ENCODE measurements around the gene SCP2. TPM values are rescaled to one million over a fixed set of nuclear protein-coding genes. Genes with fewer than 3 reads are reported as not detected.

SCP2 gene
- polyA plus RNA-seq, 2 donors, result 112 to 158 TPM

DNA sequence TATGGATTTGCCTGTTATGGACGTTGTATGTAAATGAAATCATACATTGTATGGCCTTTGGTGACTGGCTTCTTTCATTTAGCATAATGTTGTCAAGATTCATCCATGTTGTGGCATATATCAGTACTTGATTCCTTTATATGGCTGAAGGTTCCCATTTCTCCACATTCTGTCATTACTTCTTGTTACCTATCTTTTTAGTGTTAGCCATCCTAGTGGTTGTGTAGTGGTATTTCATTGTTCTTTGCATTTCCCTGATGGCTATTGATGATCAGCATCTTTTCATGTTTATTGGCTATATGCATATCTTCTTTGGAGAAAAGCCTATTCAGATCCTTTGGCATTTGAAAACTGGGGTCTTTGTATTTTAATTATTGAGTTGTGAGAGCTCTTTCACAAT is 95.1 kb downstream of the SCP2 start:
- Histone ChIP-seq H3K9me3 (ENCODE audit: control insufficient read depth in 2 of 2, insufficient read depth in 1 of 2, low read depth in 1 of 2, low read length in 1 of 2) (no peaks in the 10 kb centered on the region), H3K4me1 (ENCODE audit: control insufficient read depth in 2 of 2, insufficient read depth in 2 of 2, low read length in 1 of 2) (no peaks in the 10 kb centered on the region), H3K27ac (ENCODE audit: low read depth in 2 of 2, low read length in 1 of 2) (no peak overlapping the region), H3K27me3 (ENCODE audit: control insufficient read depth in 1 of 2, insufficient read depth in 2 of 2, low read length in 2 of 2) (no peaks in the 10 kb centered on the region), H3K36me3 (ENCODE audit: control insufficient read depth in 2 of 2, insufficient read depth in 2 of 2, low read length in 1 of 2) (no peaks in the 10 kb centered on the region), H3K4me3 (ENCODE audit: low read depth in 1 of 2, low read length in 2 of 2) (no peak overlapping the region)
- WGBS, 2 donors, result 92 to 93% methylated on average over 1 of the region's 1 CpG

- H3K4me3 ChIP-seq (ENCODE audit: low read depth in 1 of 2, low read length in 2 of 2), result no peak overlapping the region
- H3K9me3 ChIP-seq (ENCODE audit: control insufficient read depth in 2 of 2, insufficient read depth in 1 of 2, low read depth in 1 of 2, low read length in 1 of 2), result no peaks in the 10 kb centered on the region
- no peaks in the 10 kb centered on the region for H3K4me1 ChIP-seq (ENCODE audit: control insufficient read depth in 2 of 2, insufficient read depth in 2 of 2, low read length in 1 of 2)
- no peaks in the 10 kb centered on the region for H3K27me3 ChIP-seq (ENCODE audit: control insufficient read depth in 1 of 2, insufficient read depth in 2 of 2, low read length in 2 of 2)
- 83 to 84% methylated on average over 3 of the region's 3 CpGs for WGBS, 2 donors
- H3K36me3 ChIP-seq (ENCODE audit: control insufficient read depth in 2 of 2, insufficient read depth in 2 of 2, low read length in 1 of 2), result no peaks in the 10 kb centered on the region
- H3K27ac ChIP-seq (ENCODE audit: low read depth in 2 of 2, low read length in 1 of 2), result no peak overlapping the region
Measured at GRCh38 chr1:53023546-53023945, 96.5 kb downstream of the SCP2 start.

DNA sequence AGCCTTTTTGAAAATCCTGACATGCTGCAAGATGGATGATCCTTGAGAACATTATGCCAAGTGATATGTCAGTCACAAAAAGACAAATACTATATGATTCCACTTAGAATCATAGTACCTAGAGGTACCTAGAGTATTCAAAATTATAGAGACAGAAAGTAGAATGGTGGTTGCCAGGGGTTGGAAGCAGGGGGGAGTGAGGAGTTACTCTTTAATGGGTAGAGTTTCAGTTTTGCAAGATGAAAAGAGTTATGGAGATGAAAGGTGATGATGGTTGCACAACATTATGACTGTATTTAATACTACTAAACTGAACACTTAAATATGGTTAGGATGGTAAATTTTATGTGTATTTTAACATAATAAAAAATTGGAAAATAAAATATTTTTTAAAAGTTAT is 97.0 kb downstream of the SCP2 start:
- no peak overlapping the region for H3K27ac ChIP-seq (ENCODE audit: low read depth in 2 of 2, low read length in 1 of 2)
- H3K4me1 ChIP-seq (ENCODE audit: control insufficient read depth in 2 of 2, insufficient read depth in 2 of 2, low read length in 1 of 2), result no peaks in the 10 kb centered on the region

DNA sequence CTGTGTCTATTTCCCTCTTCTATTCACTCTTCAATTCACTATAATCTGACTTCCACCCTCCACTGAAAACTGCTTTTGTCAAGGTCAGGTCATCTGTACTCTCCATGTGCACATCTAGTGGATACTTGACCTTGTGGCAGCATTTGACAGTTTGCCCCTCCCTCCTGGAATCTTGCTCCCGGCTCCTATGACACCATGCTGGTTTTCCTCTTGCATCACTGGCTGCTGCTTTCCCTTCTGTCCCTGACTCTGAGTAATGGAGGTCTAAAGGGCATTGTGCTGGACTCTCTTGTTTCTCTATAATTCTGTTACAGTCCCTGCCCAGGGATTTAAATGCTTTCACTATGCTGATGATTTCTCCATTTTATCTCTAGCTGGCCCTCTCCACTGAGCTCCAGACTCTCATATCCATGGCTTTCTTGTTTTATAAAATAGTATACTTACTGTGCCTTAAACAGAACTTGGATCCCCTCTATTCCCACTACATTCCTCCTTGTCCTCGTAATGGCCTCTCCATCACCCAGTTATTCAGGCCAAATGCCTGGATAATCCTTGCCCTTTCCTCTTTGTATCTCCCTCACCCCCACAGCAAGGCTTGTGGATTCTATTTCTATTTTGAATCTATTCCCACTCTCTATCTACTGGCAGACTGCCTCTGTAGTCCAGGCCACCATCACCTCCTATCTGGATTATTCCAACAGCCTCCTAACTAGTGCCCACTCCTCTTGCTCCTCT is 98.1 kb downstream of the SCP2 start:
- Histone ChIP-seq H3K9me3 (ENCODE audit: control insufficient read depth in 2 of 2, insufficient read depth in 1 of 2, low read depth in 1 of 2, low read length in 1 of 2) (no peaks in the 10 kb centered on the region), H3K27me3 (ENCODE audit: control insufficient read depth in 1 of 2, insufficient read depth in 2 of 2, low read length in 2 of 2) (no peaks in the 10 kb centered on the region), H3K36me3 (ENCODE audit: control insufficient read depth in 2 of 2, insufficient read depth in 2 of 2, low read length in 1 of 2) (peaks cover 0 to 4% of the 10 kb centered on the region in 2 donors), H3K27ac (ENCODE audit: low read depth in 2 of 2, low read length in 1 of 2) (no peak overlapping the region), H3K4me3 (ENCODE audit: low read depth in 1 of 2, low read length in 2 of 2) (no peak overlapping the region), H3K4me1 (ENCODE audit: control insufficient read depth in 2 of 2, insufficient read depth in 2 of 2, low read length in 1 of 2) (no peaks in the 10 kb centered on the region)
- 62 to 72% methylated on average over 2 of the region's 2 CpGs for WGBS, 2 donors

More for the DNA sequence above, 97.0 kb downstream of the SCP2 start:
- H3K36me3 ChIP-seq (ENCODE audit: control insufficient read depth in 2 of 2, insufficient read depth in 2 of 2, low read length in 1 of 2), result no peaks in the 10 kb centered on the region
- no peak overlapping the region for H3K4me3 ChIP-seq (ENCODE audit: low read depth in 1 of 2, low read length in 2 of 2)
- no peaks in the 10 kb centered on the region for H3K9me3 ChIP-seq (ENCODE audit: control insufficient read depth in 2 of 2, insufficient read depth in 1 of 2, low read depth in 1 of 2, low read length in 1 of 2)
- H3K27me3 ChIP-seq (ENCODE audit: control insufficient read depth in 1 of 2, insufficient read depth in 2 of 2, low read length in 2 of 2), result no peaks in the 10 kb centered on the region

- H3K4me3 ChIP-seq (ENCODE audit: low read depth in 1 of 2, low read length in 2 of 2), result no peak overlapping the region
- no peaks in the 10 kb centered on the region for H3K4me1 ChIP-seq (ENCODE audit: control insufficient read depth in 2 of 2, insufficient read depth in 2 of 2, low read length in 1 of 2)
- H3K36me3 ChIP-seq (ENCODE audit: control insufficient read depth in 2 of 2, insufficient read depth in 2 of 2, low read length in 1 of 2), result peaks cover 0 to 4% of the 10 kb centered on the region in 2 donors
- no peak overlapping the region for H3K27ac ChIP-seq (ENCODE audit: low read depth in 2 of 2, low read length in 1 of 2)
- 78 to 82% methylated on average over 2 of the region's 2 CpGs for WGBS, 2 donors
- H3K9me3 ChIP-seq (ENCODE audit: control insufficient read depth in 2 of 2, insufficient read depth in 1 of 2, low read depth in 1 of 2, low read length in 1 of 2), result no peaks in the 10 kb centered on the region
- no peaks in the 10 kb centered on the region for H3K27me3 ChIP-seq (ENCODE audit: control insufficient read depth in 1 of 2, insufficient read depth in 2 of 2, low read length in 2 of 2)
Measured at GRCh38 chr1:53025769-53026112, 98.7 kb downstream of the SCP2 start.

GRCh38 chr1:53026254-53026653 is 99.2 kb downstream of the SCP2 start:
- Histone ChIP-seq H3K27ac (ENCODE audit: low read depth in 2 of 2, low read length in 1 of 2) (no peak overlapping the region), H3K4me1 (ENCODE audit: control insufficient read depth in 2 of 2, insufficient read depth in 2 of 2, low read length in 1 of 2) (no peaks in the 10 kb centered on the region), H3K9me3 (ENCODE audit: control insufficient read depth in 2 of 2, insufficient read depth in 1 of 2, low read depth in 1 of 2, low read length in 1 of 2) (no peaks in the 10 kb centered on the region), H3K36me3 (ENCODE audit: control insufficient read depth in 2 of 2, insufficient read depth in 2 of 2, low read length in 1 of 2) (peaks cover 0 to 4% of the 10 kb centered on the region in 2 donors), H3K4me3 (ENCODE audit: low read depth in 1 of 2, low read length in 2 of 2) (no peak overlapping the region), H3K27me3 (ENCODE audit: control insufficient read depth in 1 of 2, insufficient read depth in 2 of 2, low read length in 2 of 2) (no peaks in the 10 kb centered on the region)
- WGBS, 2 donors, result 70 to 72% methylated on average over 2 of the region's 2 CpGs

GRCh38 chr1:53031732-53032131 is 104.7 kb downstream of the SCP2 start:
- 63 to 81% methylated on average over 1 of the region's 1 CpG for WGBS, 2 donors
- no peaks in the 10 kb centered on the region for H3K9me3 ChIP-seq (ENCODE audit: control insufficient read depth in 2 of 2, insufficient read depth in 1 of 2, low read depth in 1 of 2, low read length in 1 of 2)
- H3K27ac ChIP-seq (ENCODE audit: low read depth in 2 of 2, low read length in 1 of 2), result no peak overlapping the region
- H3K4me1 ChIP-seq (ENCODE audit: control insufficient read depth in 2 of 2, insufficient read depth in 2 of 2, low read length in 1 of 2), result no peaks in the 10 kb centered on the region
- no peak overlapping the region for H3K4me3 ChIP-seq (ENCODE audit: low read depth in 1 of 2, low read length in 2 of 2)
- peaks cover 0 to 8% of the 10 kb centered on the region in 2 donors for H3K36me3 ChIP-seq (ENCODE audit: control insufficient read depth in 2 of 2, insufficient read depth in 2 of 2, low read length in 1 of 2)
- no peaks in the 10 kb centered on the region for H3K27me3 ChIP-seq (ENCODE audit: control insufficient read depth in 1 of 2, insufficient read depth in 2 of 2, low read length in 2 of 2)

GRCh38 chr1:53037159-53037558 is 110.1 kb downstream of the SCP2 start:
- H3K4me1 ChIP-seq (ENCODE audit: control insufficient read depth in 2 of 2, insufficient read depth in 2 of 2, low read length in 1 of 2), result no peaks in the 10 kb centered on the region
- WGBS, 2 donors, result 81 to 91% methylated on average over 4 of the region's 4 CpGs
- H3K9me3 ChIP-seq (ENCODE audit: control insufficient read depth in 2 of 2, insufficient read depth in 1 of 2, low read depth in 1 of 2, low read length in 1 of 2), result no peaks in the 10 kb centered on the region
- H3K27me3 ChIP-seq (ENCODE audit: control insufficient read depth in 1 of 2, insufficient read depth in 2 of 2, low read length in 2 of 2), result no peaks in the 10 kb centered on the region
- no peak overlapping the region for H3K4me3 ChIP-seq (ENCODE audit: low read depth in 1 of 2, low read length in 2 of 2)
- peaks cover 0 to 4% of the 10 kb centered on the region in 2 donors for H3K36me3 ChIP-seq (ENCODE audit: control insufficient read depth in 2 of 2, insufficient read depth in 2 of 2, low read length in 1 of 2)
- no peak overlapping the region for H3K27ac ChIP-seq (ENCODE audit: low read depth in 2 of 2, low read length in 1 of 2)

- Histone ChIP-seq H3K4me1 (ENCODE audit: control insufficient read depth in 2 of 2, insufficient read depth in 2 of 2, low read length in 1 of 2) (no peaks in the 10 kb centered on the region), H3K27ac (ENCODE audit: low read depth in 2 of 2, low read length in 1 of 2) (no peak overlapping the region), H3K36me3 (ENCODE audit: control insufficient read depth in 2 of 2, insufficient read depth in 2 of 2, low read length in 1 of 2) (peaks cover 0 to 4% of the 10 kb centered on the region in 2 donors), H3K27me3 (ENCODE audit: control insufficient read depth in 1 of 2, insufficient read depth in 2 of 2, low read length in 2 of 2) (no peaks in the 10 kb centered on the region), H3K4me3 (ENCODE audit: low read depth in 1 of 2, low read length in 2 of 2) (no peak overlapping the region), H3K9me3 (ENCODE audit: control insufficient read depth in 2 of 2, insufficient read depth in 1 of 2, low read depth in 1 of 2, low read length in 1 of 2) (no peaks in the 10 kb centered on the region)
- 90 to 91% methylated on average over 3 of the region's 3 CpGs for WGBS, 2 donors
Measured at GRCh38 chr1:53038566-53038965, 111.5 kb downstream of the SCP2 start.

DNA sequence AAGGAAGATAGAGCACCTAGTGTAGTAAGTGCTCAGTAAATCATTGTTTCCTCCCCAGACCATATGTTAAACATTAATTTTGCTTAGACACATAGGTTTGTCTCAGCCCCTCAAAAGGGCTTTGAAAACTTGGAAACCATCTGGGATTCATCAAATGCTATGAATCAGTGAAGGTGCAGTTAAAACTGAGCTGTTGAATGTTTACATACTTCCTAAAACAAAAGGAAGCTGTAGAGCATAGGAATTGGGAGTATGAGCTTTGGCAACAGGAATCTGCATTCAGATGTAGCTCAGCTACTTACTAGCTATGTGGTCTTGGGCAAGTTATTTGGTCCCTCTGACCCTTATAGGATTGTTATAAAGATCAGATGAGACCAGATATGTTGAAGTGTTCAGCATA is 116.2 kb downstream of the SCP2 start:
- Histone ChIP-seq H3K4me3 (ENCODE audit: low read depth in 1 of 2, low read length in 2 of 2) (no peak overlapping the region), H3K27ac (ENCODE audit: low read depth in 2 of 2, low read length in 1 of 2) (no peak overlapping the region), H3K9me3 (ENCODE audit: control insufficient read depth in 2 of 2, insufficient read depth in 1 of 2, low read depth in 1 of 2, low read length in 1 of 2) (no peaks in the 10 kb centered on the region), H3K27me3 (ENCODE audit: control insufficient read depth in 1 of 2, insufficient read depth in 2 of 2, low read length in 2 of 2) (no peaks in the 10 kb centered on the region), H3K4me1 (ENCODE audit: control insufficient read depth in 2 of 2, insufficient read depth in 2 of 2, low read length in 1 of 2) (no peaks in the 10 kb centered on the region), H3K36me3 (ENCODE audit: control insufficient read depth in 2 of 2, insufficient read depth in 2 of 2, low read length in 1 of 2) (peaks cover 4 to 6% of the 10 kb centered on the region in 2 donors)

Measured in esophagus (tissue), 2 donors.